ENCODE results near the gene FARP2.

GRCh38 chr2:241355983-241356870 lies at the start of gene FARP2:
- peak; percentile 97 for TF ChIP-seq POLR2A (IDR thresholded peaks at IDR 0.05; ENCODE audit: low read depth, low read length)
- no peak for TF ChIP-seq KDM1A (IDR thresholded peaks at IDR 0.05; ENCODE audit: borderline replicate concordance)
- 0 out of 2 replicates have a peak, but pooled peaks have one; percentile 10 for TF ChIP-seq RAD21 (IDR thresholded peaks at IDR 0.05; ENCODE audit: insufficient read depth, low read depth, low read length)
- TF ChIP-seq ATF7 (IDR thresholded peaks at IDR 0.05; ENCODE audit: low read depth), result no peak

Data from GM12878 (cell line).